Right cardiac atrium (tissue), 5 donors: ENCODE measurements around the gene TBC1D22B. TPM values are rescaled to one million over a fixed set of nuclear protein-coding genes. Genes with fewer than 3 reads are reported as not detected.

ENCODE experiments used
- ATAC-seq, 2 donors: fragments of 200-7000 bp; cut with Tn5 transposase; one replicate each; pipeline versions ENCODE4 v1.8.0 to v1.9.1; 2020; ENCODE audit warnings: moderate library complexity in 2 of 2, mild to moderate bottlenecking in 1 of 2
- DNase-seq, 3 donors: peaks; one replicate each; pipeline ENCODE4 v3.0.0-alpha.2; 2020
- H3K27ac ChIP-seq: one replicate; pipeline ENCODE4 v1.5.1; 2013; ENCODE audit warnings: mild to moderate bottlenecking, low read length, control low read depth, moderate library complexity
- H3K27me3 ChIP-seq: one replicate; pipeline ENCODE4 v1.6.1; 2013; ENCODE audit not compliant: control insufficient read depth, insufficient read depth
- H3K4me1 ChIP-seq: one replicate; pipeline ENCODE4 v1.6.1; 2013; ENCODE audit warnings: low read length; ENCODE audit not compliant: control insufficient read depth, insufficient read depth
- H3K4me3 ChIP-seq: one replicate; pipeline ENCODE4 v1.5.1; 2013; ENCODE audit warnings: low read length, control low read depth
- H3K9me3 ChIP-seq: one replicate; pipeline ENCODE4 v1.6.1; 2013; ENCODE audit warnings: low read length; ENCODE audit not compliant: control insufficient read depth
- WGBS: extraction: QIAGEN DNeasy Blood & Tissue Kit; methylation state at CpG from one replicate; pipeline ENCODE4 v1.1.7; 2013; 5-methylcytosine and 5-hydroxymethylcytosine counted together
- intact Hi-C, 4 donors: fragments of 100-400 bp; cut with DNase I; formaldehyde crosslinking; loops; one replicate each; pipeline versions ENCODE4 v1.11.0 to v1.14.0; 2022 to 2023
- long read RNA-seq, 4 donors: library from polyadenylated mRNA; unstranded; transcript quantifications; one replicate each; pipeline ENCODE4 v2.0.0, GENCODE V29; 2020 to 2021
- polyA plus RNA-seq: library from polyadenylated mRNA; stranded (reverse); fragments of 200-250 nt; gene quantifications from one replicate; pipeline ENCODE4 v1.2.3, GENCODE V29; 2013
- total RNA-seq, 4 donors: library from RNA; stranded (reverse); fragmentation: NEBNext Ultra II Directional; extraction: Animal tissue kit (Norgen Biotek cat#: 25700); gene quantifications; one replicate each; pipeline ENCODE4 v1.2.1, GENCODE V29; 2021
- donor health status: healthy with polysubstance abuse.
- donor health status: DM: no; HTN: yes; CAD: no.
- donor health status: DM: no; HTN: no; CAD: no.
- donor health status: DM: no; HTN: yes; CAD: no; lungs with severe emphysema.
- donor health status: DM: yes; HTN: yes; CAD: no.

TBC1D22B gene, protein sequence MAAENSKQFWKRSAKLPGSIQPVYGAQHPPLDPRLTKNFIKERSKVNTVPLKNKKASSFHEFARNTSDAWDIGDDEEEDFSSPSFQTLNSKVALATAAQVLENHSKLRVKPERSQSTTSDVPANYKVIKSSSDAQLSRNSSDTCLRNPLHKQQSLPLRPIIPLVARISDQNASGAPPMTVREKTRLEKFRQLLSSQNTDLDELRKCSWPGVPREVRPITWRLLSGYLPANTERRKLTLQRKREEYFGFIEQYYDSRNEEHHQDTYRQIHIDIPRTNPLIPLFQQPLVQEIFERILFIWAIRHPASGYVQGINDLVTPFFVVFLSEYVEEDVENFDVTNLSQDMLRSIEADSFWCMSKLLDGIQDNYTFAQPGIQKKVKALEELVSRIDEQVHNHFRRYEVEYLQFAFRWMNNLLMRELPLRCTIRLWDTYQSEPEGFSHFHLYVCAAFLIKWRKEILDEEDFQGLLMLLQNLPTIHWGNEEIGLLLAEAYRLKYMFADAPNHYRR
- total RNA-seq (1 to 10 TPM; 6.4 to 9.2 (median 7.7) TPM), polyA plus RNA-seq (4.6 TPM)
- long read RNA-seq, donor 1, transcript TBC1D22B-201 (13 exons, 3,462 nt), result major isoform, 6 of 11 reads
- long read RNA-seq, donor 1, partial matches to known transcripts, result 0 of 11 reads
- long read RNA-seq, donor 1, other reads (novel, unspliced or antisense), result 5 of 11 reads
- long read RNA-seq, donor 2, partial matches to known transcripts, result 1 of 5 reads
- long read RNA-seq, donor 2, other reads (novel, unspliced or antisense), result 3 of 5 reads
- long read RNA-seq, donor 3, transcript TBC1D22B-201 (13 exons, 3,462 nt), result major isoform, 11 of 21 reads
- long read RNA-seq, donor 3, partial matches to known transcripts, result 3 of 21 reads
- long read RNA-seq, donor 3, other reads (novel, unspliced or antisense), result 7 of 21 reads
- long read RNA-seq, donor 4, partial matches to known transcripts, result 0 of 3 reads
- long read RNA-seq, donor 4, other reads (novel, unspliced or antisense), result 1 of 3 reads

DNA sequence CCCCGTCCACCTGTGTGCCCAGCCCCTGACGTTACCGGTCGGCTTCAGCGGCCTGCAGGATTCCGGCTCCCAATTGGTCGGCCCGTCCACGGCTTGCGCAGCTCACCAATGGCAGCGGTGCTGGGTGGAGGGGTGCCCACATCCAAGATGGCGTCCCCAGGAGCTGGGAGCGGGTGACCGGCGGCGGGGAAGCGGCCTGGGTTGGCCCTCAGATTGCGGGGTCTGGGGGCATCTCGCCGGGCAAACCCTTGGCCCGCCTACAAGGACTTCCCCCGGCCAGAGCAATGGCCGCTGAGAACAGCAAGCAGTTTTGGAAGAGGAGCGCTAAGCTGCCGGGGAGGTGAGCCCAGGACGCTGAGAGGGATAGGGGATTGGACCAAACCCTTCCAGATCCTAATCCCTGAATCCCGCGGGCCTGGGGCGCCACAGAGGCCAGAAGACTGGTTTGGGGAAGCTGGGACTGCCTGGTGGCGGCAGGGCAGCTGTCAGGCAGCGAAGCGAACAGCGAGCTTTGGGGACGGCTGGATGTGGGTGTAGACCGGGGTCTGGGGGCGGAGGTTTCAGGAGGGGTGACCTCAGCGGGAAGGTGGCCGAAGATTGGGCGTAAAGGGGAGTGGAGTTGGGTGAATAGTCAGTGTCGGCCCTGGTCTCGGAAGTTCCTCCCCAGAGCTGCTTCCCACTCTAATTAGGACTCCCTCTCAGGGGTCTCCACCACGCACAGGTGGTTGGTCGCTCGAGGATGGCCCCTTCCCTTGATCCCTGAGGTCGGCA is at the start of gene TBC1D22B, which contains the start of gene TMEM217:
TSS of gene TBC1D22B (plus strand) at position 139 of the 771 bp plus-strand sequence. CDS start at position 285, 146 bp downstream.
TSS of gene TMEM217 (minus strand) at position 511 of the 771 bp plus-strand sequence. CDS start 39,114 bp downstream, outside the sequence.
- Histone ChIP-seq H3K27me3 (no peaks in the 10 kb centered on the region), H3K4me3 (peak within 1 kb of the TSS; percentile 87), H3K4me1 (peaks cover 2% of the 10 kb centered on the region), H3K27ac (peak within 1 kb of the TSS; percentile 80), H3K9me3 (no peaks in the 10 kb centered on the region)
- WGBS, result under 1% methylated on average over 45 of the region's 45 CpGs
- intact Hi-C loops, result no loop called here
- DNase-seq, result peak; percentile 96 to 98 (median 98)
- ATAC-seq, result peak; percentile 100

DNA sequence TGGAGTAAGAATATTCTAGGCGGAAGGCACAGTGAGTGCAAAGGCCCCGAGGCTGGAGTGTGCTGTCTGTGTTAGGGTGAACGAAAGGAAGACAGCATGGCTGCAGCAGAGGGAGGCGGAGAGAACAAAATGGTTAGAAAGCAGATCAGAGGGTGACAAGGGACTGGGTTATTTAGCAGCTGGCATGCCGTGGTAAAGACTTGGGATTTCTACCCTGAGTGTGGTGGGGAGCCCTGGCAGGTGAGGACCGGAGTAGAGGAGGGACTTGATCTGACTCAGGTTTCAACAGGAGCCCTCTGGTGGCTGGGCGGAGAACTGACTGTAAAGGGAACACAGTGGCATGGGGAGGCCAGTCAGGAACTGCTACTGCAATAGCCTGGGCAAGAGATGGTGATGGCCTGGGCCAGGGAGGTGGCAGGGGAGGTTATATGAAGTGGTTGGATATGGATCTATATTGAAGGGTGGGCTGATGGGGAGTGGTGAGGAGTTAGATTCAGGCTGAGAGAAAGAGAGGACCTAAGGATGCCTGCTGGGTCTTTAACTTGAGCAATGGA is 49.6 kb upstream of the TBC1D22B start:
- intact Hi-C loops, result loop anchor here (2.0 to 5.0 kb wide), 4 partner anchors 36 to 451 kb away; partner anchors contain the start of gene PIM1 (in 1 of the 4)
- DNase-seq (peak; percentile 82 to 91 (median 87)), ATAC-seq (peak; percentile 64 to 71)
- no peaks in the 10 kb centered on the region for H3K9me3 ChIP-seq
- H3K4me3 ChIP-seq, result no peak overlapping the region
- H3K27ac ChIP-seq, result no peak overlapping the region
- 68% methylated on average over 7 of the region's 7 CpGs for WGBS
- no peaks in the 10 kb centered on the region for H3K4me1 ChIP-seq
- H3K27me3 ChIP-seq, result no peaks in the 10 kb centered on the region

DNA sequence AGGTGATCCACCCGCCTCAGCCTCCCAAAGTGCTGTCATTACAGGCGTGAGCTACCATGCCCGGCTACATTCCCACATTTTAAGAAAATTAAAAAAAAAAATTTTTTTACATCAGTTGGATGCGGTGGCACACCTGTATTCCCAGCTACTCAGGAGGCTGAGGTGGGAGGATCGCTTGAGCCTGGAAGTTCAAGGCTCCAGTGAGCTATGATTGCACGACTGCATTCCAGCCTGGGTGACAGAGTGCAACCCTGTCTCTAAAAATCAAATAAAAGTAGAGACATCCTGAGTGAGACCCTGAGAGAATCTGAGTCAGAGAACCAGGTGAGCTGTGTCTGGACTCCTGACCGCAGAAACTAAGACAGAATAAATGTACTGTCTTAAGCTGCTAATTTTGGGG is 48.8 kb upstream of the TBC1D22B start:
- 95% methylated on average over 7 of the region's 7 CpGs for WGBS
- no peaks in the 10 kb centered on the region for H3K27me3 ChIP-seq
- intact Hi-C loops, result loop anchor here (2.0 to 5.0 kb wide), 4 partner anchors 36 to 451 kb away; partner anchors contain the start of gene PIM1 (in 1 of the 4)
- no peaks in the 10 kb centered on the region for H3K9me3 ChIP-seq
- no peaks in the 10 kb centered on the region for H3K4me1 ChIP-seq
- no peak overlapping the region for H3K27ac ChIP-seq
- DNase-seq, result no peak
- no peak for ATAC-seq
- no peak overlapping the region for H3K4me3 ChIP-seq

GRCh38 chr6:37209461-37210205 is 47.9 kb upstream of the TBC1D22B start:
- WGBS, result 84% methylated on average over 12 of the region's 12 CpGs
- no peaks in the 10 kb centered on the region for H3K4me1 ChIP-seq
- no peak for ATAC-seq
- no peak overlapping the region for H3K4me3 ChIP-seq
- H3K27ac ChIP-seq, result no peak overlapping the region
- H3K27me3 ChIP-seq, result no peaks in the 10 kb centered on the region
- no peak for DNase-seq
- H3K9me3 ChIP-seq, result no peaks in the 10 kb centered on the region
- intact Hi-C loops, result loop anchor here (2.0 to 10.0 kb wide), 6 partner anchors 37 to 452 kb away; partner anchors contain the start of gene PIM1 (in 1 of the 4)

DNA sequence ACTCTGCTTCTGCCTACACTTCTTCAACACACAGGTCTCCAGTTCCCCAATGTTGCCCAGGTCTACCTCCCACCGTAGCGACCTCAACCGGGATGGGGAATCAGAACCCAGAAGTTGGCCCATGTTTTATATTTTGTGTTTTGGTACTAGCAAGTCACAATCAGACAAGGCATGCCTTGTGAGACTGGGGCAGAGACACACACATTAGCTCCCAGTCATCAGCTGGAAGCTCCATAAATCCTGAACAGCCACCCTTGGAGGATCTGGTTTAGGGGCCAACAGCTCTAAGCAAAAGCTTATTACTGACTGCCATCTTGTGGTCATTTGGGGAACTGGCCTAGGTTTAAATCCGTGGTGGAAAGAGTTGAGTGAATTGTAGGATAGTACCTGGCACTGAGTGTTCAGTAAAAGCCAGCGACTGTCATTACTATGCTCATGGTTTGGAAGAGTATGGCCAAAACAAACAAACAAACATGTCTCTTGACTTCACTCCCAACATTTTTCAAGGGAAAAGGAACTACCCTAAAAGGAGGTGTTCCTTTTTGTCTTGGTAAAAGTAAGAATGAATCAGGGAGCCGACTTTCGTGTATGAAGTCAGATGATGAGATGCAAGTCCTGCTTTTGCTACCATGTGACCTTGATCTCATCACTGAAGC is 47.1 kb upstream of the TBC1D22B start:
- peak; percentile 82 to 83 for ATAC-seq
- no peak overlapping the region for H3K27ac ChIP-seq
- WGBS, result 48% methylated on average over 7 of the region's 7 CpGs
- peak in 2 of 3 donors; percentile 42 to 65 for DNase-seq
- no peaks in the 10 kb centered on the region for H3K4me1 ChIP-seq
- intact Hi-C loops, result loop anchor here in 3 of 4 donors (5.0 to 10.0 kb wide), 3 partner anchors 183 to 446 kb away; no protein-coding TSS in a partner anchor
- H3K27me3 ChIP-seq, result no peaks in the 10 kb centered on the region
- H3K9me3 ChIP-seq, result no peaks in the 10 kb centered on the region
- H3K4me3 ChIP-seq, result no peak overlapping the region

- Histone ChIP-seq H3K4me1 (no peaks in the 10 kb centered on the region), H3K4me3 (no peak overlapping the region), H3K27ac (no peak overlapping the region), H3K27me3 (no peaks in the 10 kb centered on the region), H3K9me3 (no peaks in the 10 kb centered on the region)
- intact Hi-C loops, result loop anchor here in 3 of 4 donors (5.0 to 10.0 kb wide), 3 partner anchors 185 to 447 kb away; no protein-coding TSS in a partner anchor
- DNase-seq (no peak), ATAC-seq (no peak)
- WGBS, result 86% methylated on average over 9 of the region's 9 CpGs
Measured at GRCh38 chr6:37212268-37212667, 45.3 kb upstream of the TBC1D22B start.

- ATAC-seq, result no peak
- DNase-seq, result no peak
- no peaks in the 10 kb centered on the region for H3K27me3 ChIP-seq
- no peaks in the 10 kb centered on the region for H3K9me3 ChIP-seq
- 94% methylated on average over 6 of the region's 6 CpGs for WGBS
- H3K27ac ChIP-seq, result no peak overlapping the region
- intact Hi-C loops, result loop anchor here in 1 of 4 donors (10.0 kb wide), 1 partner anchor 453 kb away; no protein-coding TSS in a partner anchor
- no peaks in the 10 kb centered on the region for H3K4me1 ChIP-seq
- H3K4me3 ChIP-seq, result no peak overlapping the region
Measured at GRCh38 chr6:37218061-37218460, 39.5 kb upstream of the TBC1D22B start.

DNA sequence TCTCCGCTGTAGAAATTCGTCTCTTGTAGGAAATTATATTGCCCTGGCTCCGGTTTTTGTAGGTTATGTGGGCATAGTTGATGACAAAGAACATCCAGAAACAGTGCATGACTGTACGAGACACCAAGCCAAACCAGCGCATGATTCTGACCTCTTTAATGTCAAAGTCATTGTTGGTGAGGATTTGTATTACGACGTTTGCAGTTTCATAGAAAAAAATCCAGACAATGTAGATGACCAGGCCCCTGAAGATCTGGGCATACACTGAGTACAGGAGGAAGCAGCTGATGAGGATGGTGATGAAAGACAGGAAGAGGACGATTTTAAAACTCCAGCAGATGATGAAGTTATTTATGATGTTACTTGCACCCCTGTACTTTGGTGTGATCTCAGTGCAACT is 39.1 kb upstream of the TBC1D22B start:
- Histone ChIP-seq H3K9me3 (no peaks in the 10 kb centered on the region), H3K27me3 (no peaks in the 10 kb centered on the region), H3K4me3 (no peak overlapping the region), H3K27ac (no peak overlapping the region), H3K4me1 (no peaks in the 10 kb centered on the region)
- DNase-seq (no peak), ATAC-seq (no peak)
- 81% methylated on average over 8 of the region's 8 CpGs for WGBS
- intact Hi-C loops, result loop anchor here in 1 of 4 donors (10.0 kb wide), 1 partner anchor 454 kb away; no protein-coding TSS in a partner anchor

GRCh38 chr6:37221585-37222124 is 35.9 kb upstream of the TBC1D22B start:
- ATAC-seq (no peak), DNase-seq (no peak)
- Histone ChIP-seq H3K27ac (no peak overlapping the region), H3K9me3 (no peaks in the 10 kb centered on the region), H3K27me3 (no peaks in the 10 kb centered on the region), H3K4me1 (no peaks in the 10 kb centered on the region), H3K4me3 (peak overlapping the region; percentile 57)
- 50% methylated on average over 6 of the region's 6 CpGs for WGBS
- intact Hi-C loops, result no loop called here
